ENCODE measurements around the gene ANKRD23.
A peak's percentile ranks its signal among the peaks of the same experiment; 100 is the strongest.

Gene ANKRD23

GRCh38 chr2:96859099-96859649 is 15.4 kb upstream of the ANKRD23 start:
- no peaks in the 10 kb centered on the region for H3K27me3 ChIP-seq (replicated peaks; ENCODE audit: insufficient read depth, low read length)
- peaks cover 10% of the 10 kb centered on the region; the same call in 1 of the 2 replicates for H3F3A ChIP-seq (ENCODE audit: insufficient read depth, low read length)
- H3K9me3 ChIP-seq (replicated peaks; ENCODE audit: insufficient read depth, low read length), result no peaks in the 10 kb centered on the region
- peaks cover 10% of the 10 kb centered on the region; the same call in 1 of the 2 replicates for H3K4me1 ChIP-seq (ENCODE audit: low read length)
- no peaks in the 10 kb centered on the region for H3K9me2 ChIP-seq (replicated peaks; ENCODE audit: insufficient read depth, low read length)
- no peak overlapping the region for H2AFZ ChIP-seq (ENCODE audit: low read length)
- no peak overlapping the region for H3K4me3 ChIP-seq (ENCODE audit: low read length)
- no peak for TF ChIP-seq EZH2 (optimal IDR thresholded peaks at IDR 0.05; ENCODE audit: low read depth, low read length)
- TF ChIP-seq, protein P1, sequence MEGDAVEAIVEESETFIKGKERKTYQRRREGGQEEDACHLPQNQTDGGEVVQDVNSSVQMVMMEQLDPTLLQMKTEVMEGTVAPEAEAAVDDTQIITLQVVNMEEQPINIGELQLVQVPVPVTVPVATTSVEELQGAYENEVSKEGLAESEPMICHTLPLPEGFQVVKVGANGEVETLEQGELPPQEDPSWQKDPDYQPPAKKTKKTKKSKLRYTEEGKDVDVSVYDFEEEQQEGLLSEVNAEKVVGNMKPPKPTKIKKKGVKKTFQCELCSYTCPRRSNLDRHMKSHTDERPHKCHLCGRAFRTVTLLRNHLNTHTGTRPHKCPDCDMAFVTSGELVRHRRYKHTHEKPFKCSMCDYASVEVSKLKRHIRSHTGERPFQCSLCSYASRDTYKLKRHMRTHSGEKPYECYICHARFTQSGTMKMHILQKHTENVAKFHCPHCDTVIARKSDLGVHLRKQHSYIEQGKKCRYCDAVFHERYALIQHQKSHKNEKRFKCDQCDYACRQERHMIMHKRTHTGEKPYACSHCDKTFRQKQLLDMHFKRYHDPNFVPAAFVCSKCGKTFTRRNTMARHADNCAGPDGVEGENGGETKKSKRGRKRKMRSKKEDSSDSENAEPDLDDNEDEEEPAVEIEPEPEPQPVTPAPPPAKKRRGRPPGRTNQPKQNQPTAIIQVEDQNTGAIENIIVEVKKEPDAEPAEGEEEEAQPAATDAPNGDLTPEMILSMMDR (IDR thresholded peaks at IDR 0.05; ENCODE audit: low read length), result no peak
- H3K4me2 ChIP-seq (ENCODE audit: low read depth, low read length), result 0 out of 2 replicates have a peak overlapping the region, but pooled peaks have one; percentile 34
- no peak for DNase-seq
- no peak overlapping the region for H3K9ac ChIP-seq (ENCODE audit: low read length)
- no peaks in the 10 kb centered on the region for H4K20me1 ChIP-seq (ENCODE audit: insufficient read depth, low read length)
- peaks cover 36% of the 10 kb centered on the region for H3K79me2 ChIP-seq (ENCODE audit: low read length)
- 0 out of 2 replicates have a peak, but pooled peaks cover 3% of the 10 kb centered on the region for H3K36me3 ChIP-seq (replicated peaks; ENCODE audit: insufficient read depth, low read length)
- H3K27ac ChIP-seq (ENCODE audit: low read length), result no peak overlapping the region

- peak within 1 kb of the TSS; percentile 61 for H2AFZ ChIP-seq (ENCODE audit: low read length)
- peak within 1 kb of the TSS; percentile 88 for H3K4me2 ChIP-seq (ENCODE audit: low read depth, low read length)
- H4K20me1 ChIP-seq (ENCODE audit: insufficient read depth, low read length), result no peaks in the 10 kb centered on the region
- H3K36me3 ChIP-seq (replicated peaks; ENCODE audit: insufficient read depth, low read length), result peaks cover 7% of the 10 kb centered on the region; the same call in 1 of the 2 replicates
- no peaks in the 10 kb centered on the region for H3K27me3 ChIP-seq (replicated peaks; ENCODE audit: insufficient read depth, low read length)
- peak within 1 kb of the TSS; percentile 78 for H3K4me3 ChIP-seq (ENCODE audit: low read length)
- H3K9me2 ChIP-seq (replicated peaks; ENCODE audit: insufficient read depth, low read length), result no peaks in the 10 kb centered on the region
- H3K4me1 ChIP-seq (ENCODE audit: low read length), result peaks cover 13% of the 10 kb centered on the region
- TF ChIP-seq EZH2phosphoT487 (IDR thresholded peaks at IDR 0.05; ENCODE audit: low read length), result no peak
- TF ChIP-seq, protein P1 (IDR thresholded peaks at IDR 0.05; ENCODE audit: low read length), result peak; percentile 82
- H3K9me3 ChIP-seq (replicated peaks; ENCODE audit: insufficient read depth, low read length), result no peaks in the 10 kb centered on the region
- H3K9ac ChIP-seq (ENCODE audit: low read length), result peak within 1 kb of the TSS; percentile 93
- peaks cover 10% of the 10 kb centered on the region; the same call in 1 of the 2 replicates for H3F3A ChIP-seq (ENCODE audit: insufficient read depth, low read length)
- DNase-seq, result peak; percentile 98
- H3K79me2 ChIP-seq (ENCODE audit: low read length), result peaks cover 49% of the 10 kb centered on the region
- peak within 1 kb of the TSS; percentile 85 for H3K27ac ChIP-seq (ENCODE audit: low read length)
Observed at GRCh38 chr2:96857667-96858372, 14.0 kb upstream of the ANKRD23 start, which contains the start of gene ANKRD39. Gene ANKRD39, minus strand, starts transcription at chr2:96858016. Its CDS starts 29 bp downstream, at chr2:96857987.

- Histone ChIP-seq H3K4me1 (ENCODE audit: low read length) (peaks cover 17% of the 10 kb centered on the region), H3K9ac (ENCODE audit: low read length) (peak overlapping the region; percentile 93), H3K9me3 (replicated peaks; ENCODE audit: insufficient read depth, low read length) (no peaks in the 10 kb centered on the region), H3F3A (ENCODE audit: insufficient read depth, low read length) (peaks cover 10% of the 10 kb centered on the region; the same call in 1 of the 2 replicates), H3K4me2 (ENCODE audit: low read depth, low read length) (peak overlapping the region; percentile 88), H3K27me3 (replicated peaks; ENCODE audit: insufficient read depth, low read length) (no peaks in the 10 kb centered on the region), H4K20me1 (ENCODE audit: insufficient read depth, low read length) (no peaks in the 10 kb centered on the region), H3K27ac (ENCODE audit: low read length) (peak overlapping the region; percentile 85), H3K79me2 (ENCODE audit: low read length) (peaks cover 57% of the 10 kb centered on the region), H3K4me3 (ENCODE audit: low read length) (peak overlapping the region; percentile 78), H3K9me2 (replicated peaks; ENCODE audit: insufficient read depth, low read length) (no peaks in the 10 kb centered on the region), H3K36me3 (replicated peaks; ENCODE audit: insufficient read depth, low read length) (peaks cover 7% of the 10 kb centered on the region; the same call in 1 of the 2 replicates), H2AFZ (ENCODE audit: low read length) (peak overlapping the region; percentile 17; the same call in 1 of the 2 replicates)
- DNase-seq, result peak; percentile 88
- no peak for TF ChIP-seq EZH2phosphoT487 (IDR thresholded peaks at IDR 0.05; ENCODE audit: low read length)
- TF ChIP-seq, protein P1 (IDR thresholded peaks at IDR 0.05; ENCODE audit: low read length), result no peak
- TF ChIP-seq EZH2 (optimal IDR thresholded peaks at IDR 0.05; ENCODE audit: low read depth, low read length), result no peak
Observed at GRCh38 chr2:96856776-96857666, 13.2 kb upstream of the ANKRD23 start.
